ENCODE data around the gene FYN.

DNA sequence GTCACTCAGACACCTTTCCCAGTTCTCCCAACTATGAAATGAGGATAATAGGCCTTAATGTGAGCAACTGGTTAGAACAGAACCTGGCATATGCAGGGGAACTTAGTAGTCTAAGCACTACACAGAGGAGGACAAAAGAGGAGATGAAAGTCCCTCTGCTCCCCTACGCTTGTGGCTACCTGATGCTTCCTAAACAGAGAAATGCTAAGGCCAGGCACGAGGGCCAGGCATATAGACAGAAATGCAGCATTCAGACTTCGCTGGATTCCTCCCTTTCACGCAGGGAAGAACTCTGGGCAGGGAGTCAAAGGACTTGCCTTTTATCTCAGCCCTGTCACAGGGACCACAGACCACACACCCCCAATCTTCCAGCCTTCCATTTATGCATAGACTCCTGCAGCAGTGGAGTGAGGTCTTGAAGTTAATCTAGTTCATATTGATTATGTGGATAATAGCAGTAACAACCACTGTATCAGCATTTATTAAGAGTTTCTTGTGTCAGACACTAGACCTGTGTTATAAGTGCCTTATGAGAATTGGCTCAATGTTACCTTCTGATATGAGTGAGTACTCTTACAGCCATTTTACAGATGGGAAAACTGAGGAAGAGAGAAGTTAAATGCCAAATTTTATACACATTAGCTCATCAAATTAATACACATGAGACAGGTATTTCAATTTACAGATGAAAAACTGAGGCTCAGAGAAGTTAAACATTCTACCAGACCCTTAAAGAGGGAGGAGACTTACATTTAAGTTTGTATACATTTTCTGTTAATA, 240.6 kb downstream of the FYN start:
- TF ChIP-seq SP2 (CRISPR knock-in tag; IDR thresholded peaks at IDR 0.05) = no peak
- no peak for TF ChIP-seq ZNF512 (CRISPR knock-in tag; IDR thresholded peaks at IDR 0.05)
- no peak for TF ChIP-seq NR2F2 (IDR thresholded peaks at IDR 0.05; ENCODE audit: borderline replicate concordance, low read depth)
- TF ChIP-seq TEF (CRISPR knock-in tag; IDR thresholded peaks at IDR 0.05) = no peak
- no peak for TF ChIP-seq HNF4A (CRISPR knock-in tag; IDR thresholded peaks at IDR 0.05)
- no peak for TF ChIP-seq SRF (IDR thresholded peaks at IDR 0.05; ENCODE audit: low read depth, low read length)
- TF ChIP-seq, protein P1, sequence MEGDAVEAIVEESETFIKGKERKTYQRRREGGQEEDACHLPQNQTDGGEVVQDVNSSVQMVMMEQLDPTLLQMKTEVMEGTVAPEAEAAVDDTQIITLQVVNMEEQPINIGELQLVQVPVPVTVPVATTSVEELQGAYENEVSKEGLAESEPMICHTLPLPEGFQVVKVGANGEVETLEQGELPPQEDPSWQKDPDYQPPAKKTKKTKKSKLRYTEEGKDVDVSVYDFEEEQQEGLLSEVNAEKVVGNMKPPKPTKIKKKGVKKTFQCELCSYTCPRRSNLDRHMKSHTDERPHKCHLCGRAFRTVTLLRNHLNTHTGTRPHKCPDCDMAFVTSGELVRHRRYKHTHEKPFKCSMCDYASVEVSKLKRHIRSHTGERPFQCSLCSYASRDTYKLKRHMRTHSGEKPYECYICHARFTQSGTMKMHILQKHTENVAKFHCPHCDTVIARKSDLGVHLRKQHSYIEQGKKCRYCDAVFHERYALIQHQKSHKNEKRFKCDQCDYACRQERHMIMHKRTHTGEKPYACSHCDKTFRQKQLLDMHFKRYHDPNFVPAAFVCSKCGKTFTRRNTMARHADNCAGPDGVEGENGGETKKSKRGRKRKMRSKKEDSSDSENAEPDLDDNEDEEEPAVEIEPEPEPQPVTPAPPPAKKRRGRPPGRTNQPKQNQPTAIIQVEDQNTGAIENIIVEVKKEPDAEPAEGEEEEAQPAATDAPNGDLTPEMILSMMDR (CRISPR knock-in tag; IDR thresholded peaks at IDR 0.05) = no peak

Data from HepG2 (cell line).